Tibial artery (tissue), 4 donors: ENCODE data around the gene SH2D4B.

Source experiments
- DNase-seq, 2 donors: peaks; one replicate each; pipeline ENCODE4 v3.0.0-alpha.2; 2019
- H3K27ac ChIP-seq, 2 donors: fragments of 200-600 bp; sonication (generic) in 1 of 2; 1 replicate in 1 of 2; 2 replicates in 1 of 2; pipeline ENCODE4 v1.5.1; 2018 to 2019; ENCODE audit warnings: mild to moderate bottlenecking in 1 of 2
- H3K27me3 ChIP-seq, 2 donors: fragments of 200-600 bp; sonication (generic) in 1 of 2; one replicate each; pipeline versions ENCODE4 v1.5.1 to v1.6.0; 2016 to 2019
- H3K36me3 ChIP-seq, 3 donors: fragments of 200-600 bp; sonication (generic) in 2 of 3; one replicate each; pipeline ENCODE4 v1.5.1; 2016 to 2019; ENCODE audit warnings: mild to moderate bottlenecking in 2 of 3
- H3K4me1 ChIP-seq, 4 donors: fragments of 200-600 bp; sonication (generic) in 2 of 4; 1 replicate in 3 of 4; 2 replicates in 1 of 4; pipeline ENCODE4 v1.5.1; 2016 to 2019
- H3K4me3 ChIP-seq, 2 donors: fragments of 200-600 bp; sonication (generic) in 1 of 2; 1 replicate in 1 of 2; 2 replicates in 1 of 2; pipeline ENCODE4 v1.5.1; 2018 to 2019; ENCODE audit warnings: mild to moderate bottlenecking in 2 of 2
- H3K9me3 ChIP-seq, 3 donors: fragments of 200-600 bp; sonication (generic) in 1 of 3; one replicate each; pipeline ENCODE4 v1.5.1; 2016 to 2019
- CTCF ChIP-seq, 2 experiments: fragments of 200-600 bp in 1 of 2; fragments of 450-650 bp in 1 of 2; IDR thresholded peaks; one replicate each; pipeline ENCODE4 v1.5.1; 2017 to 2019; ENCODE audit warnings: antibody characterized with exemption in 2 of 2, mild to moderate bottlenecking in 1 of 2, moderate library complexity in 1 of 2
- intact Hi-C: fragments of 100-400 bp; cut with DNase I; formaldehyde crosslinking; loops from one replicate; pipeline ENCODE4 v1.15.0; 2023; ENCODE audit warnings: low total_unique reads

The SH2D4B gene

GRCh38 chr10:80492848-80493521, 44.7 kb upstream of the SH2D4B start:
- no peaks in the 10 kb centered on the region for H3K9me3 ChIP-seq
- no peaks in the 10 kb centered on the region for H3K27me3 ChIP-seq
- H3K4me1 ChIP-seq = peaks cover 0 to 52% (median 29%) of the 10 kb centered on the region in 4 donors
- H3K36me3 ChIP-seq = peaks cover 7 to 26% (median 21%) of the 10 kb centered on the region in 3 donors
- no peak overlapping the region for H3K4me3 ChIP-seq
- H3K27ac ChIP-seq = no peak overlapping the region
- no peak for TF ChIP-seq CTCF (IDR thresholded peaks at IDR 0.05)
- DNase-seq = peak in 1 of 2 donors; percentile 4
- intact Hi-C loops = no loop called here

GRCh38 chr10:80493522-80494051, 44.1 kb upstream of the SH2D4B start:
- peaks cover 0 to 52% (median 33%) of the 10 kb centered on the region in 4 donors for H3K4me1 ChIP-seq
- H3K4me3 ChIP-seq = no peak overlapping the region
- intact Hi-C loops = no loop called here
- H3K27me3 ChIP-seq = no peaks in the 10 kb centered on the region
- peak in 1 of 2 donors; percentile 29 for DNase-seq
- peaks cover 7 to 26% (median 21%) of the 10 kb centered on the region in 3 donors for H3K36me3 ChIP-seq
- H3K9me3 ChIP-seq = no peaks in the 10 kb centered on the region
- H3K27ac ChIP-seq = peak overlapping the region in 1 of 2 donors; percentile 36
- TF ChIP-seq CTCF (IDR thresholded peaks at IDR 0.05) = no peak

- no peaks in the 10 kb centered on the region for H3K27me3 ChIP-seq
- intact Hi-C loops = no loop called here
- H3K9me3 ChIP-seq = no peaks in the 10 kb centered on the region
- no peaks in the 10 kb centered on the region for H3K36me3 ChIP-seq
- H3K4me1 ChIP-seq = peaks cover 5 to 70% (median 54%) of the 10 kb centered on the region in 4 donors
- no peak for DNase-seq
- no peak overlapping the region for H3K27ac ChIP-seq
- no peak overlapping the region for H3K4me3 ChIP-seq
- TF ChIP-seq CTCF (IDR thresholded peaks at IDR 0.05) = no peak
These were observed 41.0 kb upstream of the SH2D4B start for GRCh38 chr10:80496555-80497172.

- DNase-seq = peak; percentile 65 to 74
- no peak for TF ChIP-seq CTCF (IDR thresholded peaks at IDR 0.05)
- no peaks in the 10 kb centered on the region for H3K9me3 ChIP-seq
- peaks cover 5 to 77% (median 56%) of the 10 kb centered on the region in 4 donors for H3K4me1 ChIP-seq
- H3K4me3 ChIP-seq = no peak overlapping the region
- intact Hi-C loops = no loop called here
- no peaks in the 10 kb centered on the region for H3K27me3 ChIP-seq
- H3K36me3 ChIP-seq = no peaks in the 10 kb centered on the region
- peak overlapping the region; percentile 4 to 62 for H3K27ac ChIP-seq
These were observed 40.3 kb upstream of the SH2D4B start for GRCh38 chr10:80497187-80498077.

- intact Hi-C loops = no loop called here
- Histone ChIP-seq H3K27me3 (no peaks in the 10 kb centered on the region), H3K4me1 (peaks cover 5 to 79% (median 57%) of the 10 kb centered on the region in 4 donors), H3K9me3 (no peaks in the 10 kb centered on the region), H3K4me3 (no peak overlapping the region), H3K27ac (peak overlapping the region; percentile 51 to 62), H3K36me3 (no peaks in the 10 kb centered on the region)
- no peak for TF ChIP-seq CTCF (IDR thresholded peaks at IDR 0.05)
- DNase-seq = no peak
These were observed 39.4 kb upstream of the SH2D4B start for GRCh38 chr10:80498078-80498832.
